Gastroesophageal sphincter (tissue), 4 donors: ENCODE results near the gene ISOC2. TPM values are rescaled to one million over a fixed set of nuclear protein-coding genes. Genes with fewer than 3 reads are reported as not detected.
A peak's percentile ranks its signal among the peaks of the same experiment; 100 is the strongest.

ENCODE experiments used
- ATAC-seq: fragments of 150-250 bp; one replicate; pipeline ENCODE4 v1.9.1; 2016; ENCODE audit warnings: mild to moderate bottlenecking, moderate library complexity
- H3K27ac ChIP-seq, 4 donors: fragments of 200-600 bp; sonication (generic) in 3 of 4; 1 replicate in 3 of 4; 2 replicates in 1 of 4; pipeline ENCODE4 v1.5.1; 2016 to 2019
- H3K27me3 ChIP-seq: fragments of 200-600 bp; sonication (generic); one replicate; pipeline ENCODE4 v1.5.1; 2019
- H3K36me3 ChIP-seq, 2 donors: fragments of 200-600 bp; sonication (generic); one replicate each; pipeline ENCODE4 v1.5.1; 2019; ENCODE audit warnings: control low read depth in 1 of 2
- H3K4me1 ChIP-seq, 3 donors: fragments of 200-600 bp; sonication (generic); 1 replicate in 2 of 3; 2 replicates in 1 of 3; pipeline ENCODE4 v1.5.1; 2016 to 2019; ENCODE audit warnings: control low read depth in 2 of 3
- H3K4me3 ChIP-seq, 2 donors: fragments of 200-600 bp; sonication (generic); one replicate each; pipeline ENCODE4 v1.5.1; 2019; ENCODE audit warnings: mild to moderate bottlenecking in 1 of 2, moderate library complexity in 1 of 2
- H3K9me3 ChIP-seq, 3 donors: fragments of 200-600 bp; sonication (generic); one replicate each; pipeline ENCODE4 v1.5.1; 2017 to 2019; ENCODE audit warnings: control low read depth in 2 of 3
- EP300 ChIP-seq: sonication (generic); formaldehyde crosslinking; IDR thresholded peaks from one replicate; pipeline ENCODE4 v1.6.1; 2017; ENCODE audit warnings: antibody characterized with exemption, mild to moderate bottlenecking
- POLR2A ChIP-seq, 2 donors: fragments of 450-650 bp; IDR thresholded peaks; one replicate each; pipeline ENCODE4 v1.6.1; 2017; ENCODE audit warnings: antibody characterized with exemption in 2 of 2, mild to moderate bottlenecking in 2 of 2, moderate library complexity in 1 of 2
- POLR2AphosphoS5 ChIP-seq: sonication (generic); formaldehyde crosslinking; IDR thresholded peaks from one replicate; pipeline ENCODE4 v1.6.1; 2017; ENCODE audit warnings: antibody characterized with exemption
- WGBS, 2 donors: methylation state at CpG; one replicate each; pipeline ENCODE4 v1.1.5; 2018; ENCODE audit warnings: low coverage in 1 of 2; 5-methylcytosine and 5-hydroxymethylcytosine counted together
- total RNA-seq, 4 donors: library from RNA; depleted of rRNA; stranded (reverse); fragments of >200 nt; gene quantifications; one replicate each; pipeline ENCODE4 v1.1.0, GENCODE V29; 2016
- TF ChIP-seq, protein P1 (sequence below), 4 experiments: fragments of 200-600 bp in 2 of 4; fragments of 450-650 bp in 2 of 4; sonication (generic) in 1 of 4; IDR thresholded peaks; one replicate each; pipeline ENCODE4 v1.5.1; 2017 to 2019; ENCODE audit warnings: antibody characterized with exemption in 4 of 4, mild to moderate bottlenecking in 2 of 4, moderate library complexity in 2 of 4

ISOC2 gene
- total RNA-seq, 4 donors from 2014 or later: 39.0 to 78.5 (median 63.8) TPM

DNA sequence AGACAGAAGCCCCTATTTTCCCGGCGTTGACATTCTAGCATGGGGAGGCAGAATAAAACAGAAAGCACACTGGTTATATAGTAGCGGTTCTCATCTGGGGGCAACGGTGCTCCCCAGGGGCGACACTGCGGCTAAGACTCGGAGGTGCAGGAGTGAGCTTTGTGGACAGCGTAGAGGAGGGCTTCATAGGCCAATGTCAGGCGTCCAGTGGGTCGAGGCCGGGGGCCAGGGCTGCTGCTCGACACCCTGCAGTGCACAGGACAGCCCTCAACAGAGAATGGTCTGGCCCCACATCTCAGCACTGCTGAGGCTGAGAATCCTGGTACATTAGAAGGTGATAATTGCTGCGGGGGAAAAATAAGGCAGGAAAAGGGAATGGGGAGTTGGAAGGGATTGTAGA is 16.5 kb upstream of the ISOC2 start:
- 70 to 82% methylated on average over 9 to 10 of the region's 13 CpGs for WGBS, 2 donors
- H3K9me3 ChIP-seq: no peaks in the 10 kb centered on the region
- no peak overlapping the region for H3K27ac ChIP-seq
- H3K36me3 ChIP-seq: peaks cover 0 to 26% of the 10 kb centered on the region in 2 donors
- no peaks in the 10 kb centered on the region for H3K27me3 ChIP-seq
- H3K4me3 ChIP-seq: peak overlapping the region in 1 of 2 donors; percentile 72
- no peak for ATAC-seq
- H3K4me1 ChIP-seq: peaks cover 0 to 38% (median 11%) of the 10 kb centered on the region in 3 donors
- TF ChIP-seq POLR2A (IDR thresholded peaks at IDR 0.05) (no peak), POLR2AphosphoS5 (no peak)

DNA sequence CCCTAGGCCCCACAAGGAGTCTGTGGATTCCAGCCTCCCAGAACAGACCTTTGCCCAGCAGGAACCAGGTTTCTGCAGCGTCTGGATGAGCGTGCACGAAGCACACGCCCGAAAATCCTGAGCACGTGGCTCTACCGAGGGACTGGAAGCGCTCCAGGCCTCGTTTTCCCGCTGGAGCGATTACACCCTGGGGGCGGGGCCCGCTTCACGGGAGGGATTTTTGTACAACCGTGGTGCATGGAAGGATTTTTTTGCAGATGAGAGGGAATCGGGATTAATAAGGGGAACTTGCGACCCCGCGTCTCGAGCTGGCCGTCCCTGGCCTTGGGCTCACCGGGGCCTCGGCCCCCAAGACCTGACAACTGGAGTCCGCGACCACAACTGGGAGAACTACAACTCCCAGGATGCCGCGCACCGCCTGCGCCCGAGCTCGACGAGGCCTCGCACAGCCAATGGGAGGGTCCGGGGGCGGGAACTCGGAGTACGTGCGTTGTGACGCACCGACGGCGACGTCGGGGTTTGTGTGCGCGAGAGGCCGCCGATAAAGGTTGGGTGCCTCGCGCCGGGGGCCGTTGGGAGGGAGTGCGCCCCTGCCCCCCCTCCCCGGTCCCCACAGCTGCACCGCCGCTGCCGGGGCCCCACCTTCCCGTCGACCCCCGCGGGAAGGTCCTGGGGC is 14.8 kb upstream of the ISOC2 start, which contains the start of gene ZNF628:
Gene ZNF628, plus strand, starts transcription at position 518 of the 676 bp plus-strand sequence. CDS start 3,294 bp downstream, outside the sequence.
- H3K27ac ChIP-seq: peak within 1 kb of the TSS; percentile 72 to 99 (median 95)
- no peaks in the 10 kb centered on the region for H3K27me3 ChIP-seq
- WGBS, 2 donors: 0% methylated on average over 18 of the region's 61 CpGs; no CpG with 5 or more reads in 1 of the 2 donors
- H3K4me3 ChIP-seq: peak within 1 kb of the TSS; percentile 46 to 72
- H3K4me1 ChIP-seq: peaks cover 0 to 38% (median 11%) of the 10 kb centered on the region in 3 donors
- TF ChIP-seq POLR2AphosphoS5 (peak; percentile 78), POLR2A (IDR thresholded peaks at IDR 0.05) (peak; percentile 66 to 79)
- TF ChIP-seq, protein P1, sequence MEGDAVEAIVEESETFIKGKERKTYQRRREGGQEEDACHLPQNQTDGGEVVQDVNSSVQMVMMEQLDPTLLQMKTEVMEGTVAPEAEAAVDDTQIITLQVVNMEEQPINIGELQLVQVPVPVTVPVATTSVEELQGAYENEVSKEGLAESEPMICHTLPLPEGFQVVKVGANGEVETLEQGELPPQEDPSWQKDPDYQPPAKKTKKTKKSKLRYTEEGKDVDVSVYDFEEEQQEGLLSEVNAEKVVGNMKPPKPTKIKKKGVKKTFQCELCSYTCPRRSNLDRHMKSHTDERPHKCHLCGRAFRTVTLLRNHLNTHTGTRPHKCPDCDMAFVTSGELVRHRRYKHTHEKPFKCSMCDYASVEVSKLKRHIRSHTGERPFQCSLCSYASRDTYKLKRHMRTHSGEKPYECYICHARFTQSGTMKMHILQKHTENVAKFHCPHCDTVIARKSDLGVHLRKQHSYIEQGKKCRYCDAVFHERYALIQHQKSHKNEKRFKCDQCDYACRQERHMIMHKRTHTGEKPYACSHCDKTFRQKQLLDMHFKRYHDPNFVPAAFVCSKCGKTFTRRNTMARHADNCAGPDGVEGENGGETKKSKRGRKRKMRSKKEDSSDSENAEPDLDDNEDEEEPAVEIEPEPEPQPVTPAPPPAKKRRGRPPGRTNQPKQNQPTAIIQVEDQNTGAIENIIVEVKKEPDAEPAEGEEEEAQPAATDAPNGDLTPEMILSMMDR (IDR thresholded peaks at IDR 0.05): no peak
- H3K9me3 ChIP-seq: no peaks in the 10 kb centered on the region
- peaks cover 0 to 9% of the 10 kb centered on the region in 2 donors for H3K36me3 ChIP-seq
- peak; percentile 98 for ATAC-seq

DNA sequence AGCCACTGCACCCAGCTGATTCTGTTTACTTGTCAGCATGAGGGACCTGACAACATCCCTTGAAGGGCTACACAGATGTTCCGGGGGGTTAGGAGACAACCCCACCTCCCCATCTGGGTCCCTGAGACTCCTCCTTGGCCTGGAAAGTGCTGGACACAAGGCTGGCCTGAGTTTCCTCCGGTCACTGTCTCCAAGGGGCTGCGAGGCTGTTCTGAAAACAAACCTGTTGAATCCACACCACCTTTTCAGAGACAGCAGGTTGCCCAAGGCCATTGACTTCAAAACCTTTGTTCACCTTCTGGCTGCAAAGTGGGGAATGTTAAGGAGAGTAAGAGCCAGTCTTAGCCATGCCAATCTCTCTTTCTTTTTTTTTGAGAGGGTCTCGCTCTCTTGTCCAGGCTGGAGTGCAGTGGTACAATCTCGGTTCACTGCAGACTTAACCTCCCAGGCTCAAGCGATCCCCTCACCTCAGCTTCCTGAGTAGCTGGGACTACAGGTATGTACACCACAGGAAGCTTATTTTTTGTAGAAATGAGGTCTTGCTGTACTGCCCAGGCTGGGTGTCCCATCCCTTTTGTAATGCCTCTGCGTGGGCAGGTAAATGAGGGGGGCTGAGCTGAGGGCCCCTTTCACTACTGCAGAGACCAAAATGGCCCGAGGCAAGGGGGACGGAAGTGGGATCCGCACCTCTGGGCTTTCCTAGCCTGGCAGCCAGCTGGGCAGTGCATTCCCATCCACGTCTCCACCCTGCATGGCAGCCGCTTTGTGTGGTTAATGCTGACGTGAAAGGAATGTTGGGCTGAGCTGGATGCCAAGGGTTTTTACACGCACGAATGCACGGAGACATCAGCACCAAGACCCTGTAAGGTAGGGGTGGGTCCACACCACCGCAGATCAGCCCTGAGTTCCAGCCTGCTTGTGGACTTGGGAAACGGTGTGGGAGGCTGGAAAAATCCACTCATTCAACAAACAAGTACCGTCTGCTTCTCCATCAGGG is 13.1 kb upstream of the ISOC2 start:
- H3K27ac ChIP-seq: peak overlapping the region in 1 of 4 donors; percentile 0
- no peaks in the 10 kb centered on the region for H3K9me3 ChIP-seq
- H3K36me3 ChIP-seq: no peaks in the 10 kb centered on the region
- no peak overlapping the region for H3K4me3 ChIP-seq
- peaks cover 0 to 38% (median 11%) of the 10 kb centered on the region in 3 donors for H3K4me1 ChIP-seq
- 85% methylated on average over 4 of the region's 19 CpGs; no CpG with 5 or more reads in 1 of the 2 donors for WGBS, 2 donors
- no peaks in the 10 kb centered on the region for H3K27me3 ChIP-seq
- TF ChIP-seq EP300 (no peak), POLR2A (IDR thresholded peaks at IDR 0.05) (no peak), POLR2AphosphoS5 (no peak)
- TF ChIP-seq, protein P1 (IDR thresholded peaks at IDR 0.05): no peak
- no peak for ATAC-seq

DNA sequence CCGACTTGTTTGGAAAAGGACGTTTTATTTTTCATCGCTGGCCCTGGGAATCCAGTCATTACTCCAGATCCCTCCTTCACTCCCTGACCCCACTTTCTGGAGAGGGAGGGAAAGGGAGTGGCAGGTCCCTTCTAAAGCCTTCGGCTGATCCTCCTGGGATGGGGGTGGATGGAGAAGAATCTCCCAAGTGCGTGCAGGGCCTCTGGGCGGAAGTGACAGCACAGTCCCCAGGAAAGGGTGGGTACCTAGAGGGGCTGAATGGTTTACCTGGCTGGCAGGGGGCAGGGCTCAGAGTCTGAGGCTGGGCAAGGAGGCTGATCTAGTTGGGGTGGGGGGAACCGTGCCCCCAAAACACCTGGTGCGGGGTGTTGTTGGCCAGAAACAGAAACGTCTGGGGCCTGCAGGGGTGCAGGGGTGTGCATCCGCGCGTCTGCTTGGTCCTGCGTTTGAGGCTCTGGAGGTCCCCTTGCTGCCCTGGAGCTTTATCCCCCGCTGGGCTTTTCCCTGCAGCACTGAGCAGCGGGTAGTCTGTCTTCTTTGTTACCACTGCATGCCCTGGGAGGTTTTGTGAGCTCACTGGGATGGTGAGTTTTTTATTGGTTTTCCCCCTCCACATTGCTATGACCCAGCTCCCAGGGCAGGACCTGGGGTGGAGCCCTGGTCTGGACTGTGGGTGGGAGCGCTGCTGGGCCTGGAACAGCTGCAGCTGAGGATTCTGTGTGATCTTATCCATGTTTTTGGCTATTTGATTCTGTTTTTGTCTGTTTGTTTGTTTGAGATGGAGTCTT is 12.0 kb upstream of the ISOC2 start:
- H3K4me3 ChIP-seq: no peak overlapping the region
- H3K9me3 ChIP-seq: no peaks in the 10 kb centered on the region
- peak overlapping the region in 1 of 4 donors; percentile 11 for H3K27ac ChIP-seq
- TF ChIP-seq POLR2A (IDR thresholded peaks at IDR 0.05) (no peak), EP300 (no peak), POLR2AphosphoS5 (no peak)
- TF ChIP-seq, protein P1 (IDR thresholded peaks at IDR 0.05): no peak
- H3K4me1 ChIP-seq: peaks cover 0 to 31% (median 11%) of the 10 kb centered on the region in 3 donors
- ATAC-seq: no peak
- H3K36me3 ChIP-seq: no peaks in the 10 kb centered on the region
- H3K27me3 ChIP-seq: no peaks in the 10 kb centered on the region
- 68 to 70% methylated on average over 3 to 8 of the region's 16 CpGs for WGBS, 2 donors
